T-cell (primary cell): ENCODE results near the gene NCBP2L. TPM values are rescaled to one million over a fixed set of nuclear protein-coding genes. Genes with fewer than 3 reads are reported as not detected.
A peak's percentile ranks its signal among the peaks of the same experiment; 100 is the strongest.
"Not testable (repeated sequence)": the region's sequence is repeated elsewhere in the genome, so short reads cannot be mapped to it uniquely, and the experiment has no call there.

Experiments
- ATAC-seq, 4 experiments: fragments of 200-7000 bp in 3 of 4; fragments of 150-1000 bp in 1 of 4; cut with Tn5 transposase; replicated peaks in 1 of 4; 1 replicate in 3 of 4; 2 replicates in 1 of 4; pipeline ENCODE4 v1.10.0; 2021; ENCODE audit warnings: moderate library complexity in 3 of 4, mild to moderate bottlenecking in 2 of 4, moderate number of reproducible peaks in 1 of 4
- CTCF ChIA-PET, 2 donors: fragments of 300-600 bp; sonication (Branson Sonifier 250); formaldehyde crosslinking; loops; one replicate each; lab custom pipeline; 2022; ENCODE audit warnings: antibody characterized with exemption in 2 of 2; lab: Charles Lee
- POLR2A ChIA-PET, 2 donors: fragments of 300-600 bp; sonication (Branson Sonifier 250); formaldehyde crosslinking; loops; one replicate each; lab custom pipeline; 2022; ENCODE audit warnings: antibody characterized with exemption in 2 of 2; lab: Charles Lee
- DNase-seq, 35 experiments: peaks; one replicate each; pipeline versions ENCODE4 v3.0.0 to v3.0.0-alpha.2; 2013 to 2023
- H3K27ac ChIP-seq: one replicate; pipeline ENCODE4 v1.5.1; 2013; ENCODE audit warnings: low read length
- H3K27me3 ChIP-seq, 2 experiments: replicated peaks in 1 of 2; 1 replicate in 1 of 2; 2 replicates in 1 of 2; pipeline versions ENCODE4 v1.6.1 to v1.7.0; 2013; ENCODE audit warnings: low read length in 1 of 2, mixed read lengths in 1 of 2; ENCODE audit not compliant: control insufficient read depth in 2 of 2, insufficient read depth in 2 of 2; ENCODE audit errors: extremely low read depth in 1 of 2
- H3K36me3 ChIP-seq, 2 donors: 1 replicate in 1 of 2; 2 replicates in 1 of 2; pipeline versions ENCODE4 v1.6.1 to v1.7.0; 2013; ENCODE audit warnings: low read length in 1 of 2; ENCODE audit not compliant: control insufficient read depth in 2 of 2, insufficient read depth in 1 of 2; ENCODE audit errors: extremely low read depth in 1 of 2
- H3K4me1 ChIP-seq, 2 experiments: 1 replicate in 1 of 2; 2 replicates in 1 of 2; pipeline versions ENCODE4 v1.6.1 to v1.7.0; 2013; ENCODE audit warnings: low read length in 2 of 2, mixed read lengths in 1 of 2; ENCODE audit not compliant: insufficient read depth in 2 of 2, control insufficient read depth in 1 of 2; ENCODE audit errors: extremely low read depth in 1 of 2
- H3K4me3 ChIP-seq, 2 donors: 1 replicate in 1 of 2; 2 replicates in 1 of 2; pipeline versions ENCODE4 v1.5.1 to v1.7.0; 2013; ENCODE audit warnings: mild to moderate bottlenecking in 2 of 2, low read length in 1 of 2, moderate library complexity in 1 of 2; ENCODE audit not compliant: control insufficient read depth in 1 of 2; ENCODE audit errors: extremely low read depth in 1 of 2
- H3K9me3 ChIP-seq: 2 replicates; pipeline ENCODE4 v1.7.0; 2013
- H3K27ac Mint-ChIP-seq, 2 donors: one replicate each; pipeline ENCODE4 v1.8.0; 2020 to 2021; ENCODE audit warnings: mild to moderate bottlenecking in 2 of 2, mixed read lengths in 2 of 2
- H3K27me3 Mint-ChIP-seq, 2 donors: one replicate each; pipeline ENCODE4 v1.8.0; 2021 to 2022; ENCODE audit warnings: mixed read lengths in 2 of 2
- H3K36me3 Mint-ChIP-seq: one replicate; pipeline ENCODE4 v1.8.0; 2021; ENCODE audit warnings: mixed read lengths
- H3K4me1 Mint-ChIP-seq, 3 donors: one replicate each; pipeline ENCODE4 v1.8.0; 2020 to 2022; ENCODE audit warnings: mixed read lengths in 3 of 3, mild to moderate bottlenecking in 1 of 3
- H3K4me3 Mint-ChIP-seq, 3 donors: one replicate each; pipeline ENCODE4 v1.8.0; 2020 to 2022; ENCODE audit warnings: mild to moderate bottlenecking in 3 of 3, mixed read lengths in 3 of 3, moderate library complexity in 3 of 3
- H3K9me3 Mint-ChIP-seq, 3 donors: one replicate each; pipeline ENCODE4 v1.8.0; 2020 to 2022; ENCODE audit warnings: mixed read lengths in 3 of 3
- WGBS: methylation state at CpG from one replicate; pipeline ENCODE4 v1.1.5; 2013; ENCODE audit warnings: missing lambda C conversion rate; ENCODE audit not compliant: insufficient coverage; 5-methylcytosine and 5-hydroxymethylcytosine counted together
- total RNA-seq, 35 experiments: library from RNA in 6 of 35; stranded (reverse) in 6 of 35; fragments of 120-200 nt in 1 of 35; gene quantifications; one replicate each; pipeline versions ENCODE4 v1.2.1 to v1.2.4 and lab custom pipeline; 2013 to 2026

Gene NCBP2L
- total RNA-seq, 5 donors from 2014 or later (not counting 1 experiment from before 2014, with no cell fraction given) = not detected

- H3K9me3 Mint-ChIP-seq = no peaks in the 10 kb centered on the region
- WGBS = 100% methylated on average over 1 of the region's 3 CpGs
- no peak for DNase-seq
- H3K4me3 Mint-ChIP-seq = no peak overlapping the region
- H3K27me3 ChIP-seq = no peaks in the 10 kb centered on the region
- H3K9me3 ChIP-seq = no peaks in the 10 kb centered on the region
- ChIA-PET POLR2A (no interaction called here), CTCF (no interaction called here)
- no peak overlapping the region for H3K27ac ChIP-seq
- H3K4me1 Mint-ChIP-seq = no peaks in the 10 kb centered on the region
- no peak for ATAC-seq
- H3K27me3 Mint-ChIP-seq = peaks cover 7 to 35% of the 10 kb centered on the region in 2 donors
- no peak overlapping the region for H3K4me3 ChIP-seq
- H3K4me1 ChIP-seq = no peaks in the 10 kb centered on the region
- no peaks in the 10 kb centered on the region for H3K36me3 ChIP-seq
- no peak overlapping the region for H3K27ac Mint-ChIP-seq
- no peaks in the 10 kb centered on the region for H3K36me3 Mint-ChIP-seq
Observed at GRCh38 chrX:107805179-107805578, 27.6 kb downstream of the NCBP2L start.

DNA sequence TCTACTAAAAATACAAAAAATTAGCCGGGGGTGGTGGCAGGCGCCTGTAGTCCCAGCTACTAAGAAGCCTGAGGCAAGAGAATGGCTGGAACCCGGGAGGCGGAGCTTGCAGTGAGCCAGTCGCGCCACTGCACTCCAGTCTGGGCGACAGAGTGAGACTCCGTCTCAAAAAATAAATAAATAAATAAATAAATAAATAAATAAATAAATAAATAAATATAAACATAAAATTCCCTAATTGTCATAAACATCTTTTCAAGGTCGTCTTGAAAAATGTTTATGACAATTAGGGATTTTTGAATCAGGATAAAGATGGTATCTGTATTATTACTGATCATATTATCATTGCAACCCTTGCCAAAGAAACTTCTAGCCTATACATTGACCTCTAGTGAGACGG lies 32.5 kb downstream of the NCBP2L start:
- H3K36me3 Mint-ChIP-seq, H3K27me3 ChIP-seq, H3K9me3 ChIP-seq, CTCF ChIA-PET, POLR2A ChIA-PET, H3K9me3 Mint-ChIP-seq, ATAC-seq, H3K4me1 Mint-ChIP-seq, DNase-seq, H3K27ac Mint-ChIP-seq, H3K27ac ChIP-seq, H3K4me3 ChIP-seq, H3K4me3 Mint-ChIP-seq, H3K4me1 ChIP-seq, H3K36me3 ChIP-seq: not testable (repeated sequence)
- peaks cover 3 to 51% of the 10 kb centered on the region in 2 donors for H3K27me3 Mint-ChIP-seq
- WGBS = no CpG with 5 or more reads among the region's 10 CpGs

- no peak for DNase-seq
- ChIA-PET CTCF (no interaction called here), POLR2A (no interaction called here)
- H3K36me3 ChIP-seq = no peaks in the 10 kb centered on the region
- no peak for ATAC-seq
- Mint-ChIP-seq H3K4me3 (no peak overlapping the region), H3K4me1 (peaks cover 4 to 6% (median 6%) of the 10 kb centered on the region in 3 donors), H3K27ac (no peak overlapping the region), H3K9me3 (no peaks in the 10 kb centered on the region), H3K36me3 (no peaks in the 10 kb centered on the region), H3K27me3 (peaks cover 0 to 9% of the 10 kb centered on the region in 2 donors)
- H3K4me1 ChIP-seq = no peaks in the 10 kb centered on the region
- H3K27ac ChIP-seq = no peak overlapping the region
- no peaks in the 10 kb centered on the region for H3K9me3 ChIP-seq
- H3K27me3 ChIP-seq = peaks cover 0 to 2% of the 10 kb centered on the region in 2 experiments
- no peak overlapping the region for H3K4me3 ChIP-seq
Observed at GRCh38 chrX:107818900-107819521, 41.5 kb downstream of the NCBP2L start.

- ATAC-seq = no peak
- no peak overlapping the region for H3K4me3 Mint-ChIP-seq
- Histone ChIP-seq H3K27ac (no peak overlapping the region), H3K36me3 (no peaks in the 10 kb centered on the region), H3K4me1 (peaks cover 0 to 10% of the 10 kb centered on the region in 2 experiments), H3K4me3 (no peak overlapping the region), H3K9me3 (no peaks in the 10 kb centered on the region), H3K27me3 (peaks cover 2% of the 10 kb centered on the region in 2 experiments)
- POLR2A ChIA-PET = no interaction called here
- no peak for DNase-seq
- no CpG with 5 or more reads among the region's 2 CpGs for WGBS
- peaks cover 0 to 26% of the 10 kb centered on the region in 2 donors for H3K27me3 Mint-ChIP-seq
- CTCF ChIA-PET = no interaction called here
- no peaks in the 10 kb centered on the region for H3K36me3 Mint-ChIP-seq
- H3K4me1 Mint-ChIP-seq = peaks cover 26 to 33% (median 30%) of the 10 kb centered on the region in 3 donors
- no peaks in the 10 kb centered on the region for H3K9me3 Mint-ChIP-seq
- H3K27ac Mint-ChIP-seq = no peak overlapping the region
Observed at GRCh38 chrX:107823042-107823441, 45.5 kb downstream of the NCBP2L start.

- CTCF ChIA-PET = interaction anchor here in 1 of 2 donors (0.5 kb wide), 1 partner anchor 285 kb away, joined by 3 read pairs; no protein-coding TSS in a partner anchor
- Histone ChIP-seq H3K9me3 (no peaks in the 10 kb centered on the region), H3K4me3 (no peak overlapping the region), H3K4me1 (peaks cover 0 to 10% of the 10 kb centered on the region in 2 experiments), H3K27ac (no peak overlapping the region), H3K36me3 (no peaks in the 10 kb centered on the region), H3K27me3 (peaks cover 2% of the 10 kb centered on the region in 2 experiments)
- Mint-ChIP-seq H3K36me3 (no peaks in the 10 kb centered on the region), H3K4me1 (peaks cover 27 to 37% (median 30%) of the 10 kb centered on the region in 3 donors), H3K4me3 (no peak overlapping the region), H3K27me3 (peaks cover 0 to 28% of the 10 kb centered on the region in 2 donors), H3K27ac (no peak overlapping the region), H3K9me3 (no peaks in the 10 kb centered on the region)
- POLR2A ChIA-PET = no interaction called here
- DNase-seq (no peak), ATAC-seq (no peak)
- WGBS = no CpG with 5 or more reads among the region's 1 CpG
Observed at GRCh38 chrX:107823456-107823855, 45.9 kb downstream of the NCBP2L start.

DNA sequence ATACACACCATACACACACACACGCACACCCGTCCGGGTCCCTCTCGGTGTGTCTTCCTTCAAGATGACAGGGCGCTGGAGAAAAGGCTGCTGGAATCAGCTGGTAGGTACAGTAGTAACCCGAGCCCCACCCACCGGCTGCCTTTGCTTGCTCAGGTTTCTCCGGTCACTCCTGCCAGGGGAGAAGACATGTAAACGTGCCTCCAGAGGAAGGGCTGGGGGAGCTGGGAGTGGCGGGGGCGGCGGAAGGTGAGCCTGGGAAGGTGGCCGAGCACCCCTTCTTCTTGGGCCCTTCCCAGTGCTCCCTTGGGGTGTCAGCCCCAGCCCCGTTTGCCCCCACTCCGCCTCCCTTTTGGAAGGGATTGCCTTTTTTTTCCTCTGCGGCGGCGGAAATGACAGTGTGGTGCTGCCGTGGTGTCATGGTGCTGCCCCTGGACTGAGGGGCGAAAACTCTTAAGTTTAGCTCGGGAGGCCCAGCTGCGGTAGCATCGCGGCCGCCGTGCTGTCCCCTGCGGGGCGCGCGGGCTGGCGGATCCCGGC lies 48.2 kb downstream of the NCBP2L start, which contains the start of gene MID2:
TSS of gene MID2 (plus strand) at position 169 of the 540 bp plus-strand sequence. CDS start 561 bp downstream, outside the sequence.
- peaks cover 0 to 40% of the 10 kb centered on the region in 2 donors for H3K27me3 Mint-ChIP-seq
- ChIA-PET CTCF (interaction anchor here (0.6 to 1.4 kb wide), 3 partner anchors 49 to 287 kb away, joined by 3 to 7 read pairs (median 4); partner anchors contain the start of genes NCBP2L (in 1 of the 2) and PRPS1 (in 1 of the 2)), POLR2A (interaction anchor here in 1 of 2 donors (0.6 to 1.9 kb wide), 5 partner anchors 49 to 198 kb away, joined by 3 to 21 read pairs (median 4); partner anchors contain the start of gene TSC22D3)
- ATAC-seq (peak; percentile 63 to 76 (median 66)), DNase-seq (peak in 34 of 35 experiments; percentile 16 to 62 (median 42))
- H3K27ac ChIP-seq = peak within 1 kb of the TSS; percentile 72
- H3K4me1 ChIP-seq = peaks cover 0 to 10% of the 10 kb centered on the region in 2 experiments
- 0% methylated on average over 10 of the region's 32 CpGs for WGBS
- peak within 1 kb of the TSS; percentile 77 to 86 for H3K27ac Mint-ChIP-seq
- H3K9me3 ChIP-seq = no peaks in the 10 kb centered on the region
- no peaks in the 10 kb centered on the region for H3K36me3 ChIP-seq
- H3K27me3 ChIP-seq = peaks cover 0 to 2% of the 10 kb centered on the region in 2 experiments
- peaks cover 34 to 47% (median 44%) of the 10 kb centered on the region in 3 donors for H3K4me1 Mint-ChIP-seq
- no peaks in the 10 kb centered on the region for H3K36me3 Mint-ChIP-seq
- no peaks in the 10 kb centered on the region for H3K9me3 Mint-ChIP-seq
- peak within 1 kb of the TSS; percentile 82 to 88 (median 83) for H3K4me3 Mint-ChIP-seq
- H3K4me3 ChIP-seq = peak within 1 kb of the TSS; percentile 44 to 62
